Mucosa of stomach (tissue), 1 donor: ENCODE measurements around the gene SAA4.
"Not testable (repeated sequence)": the region's sequence is repeated elsewhere in the genome, so short reads cannot be mapped to it uniquely, and the experiment has no call there.

ENCODE experiments used
- H3K27me3 ChIP-seq: one replicate; pipeline ENCODE4 v1.7.0; 2013; ENCODE audit warnings: mild to moderate bottlenecking, low read length; ENCODE audit not compliant: control insufficient read depth, insufficient read depth
- H3K36me3 ChIP-seq: one replicate; pipeline ENCODE4 v1.7.0; 2013; ENCODE audit warnings: low read length; ENCODE audit not compliant: control insufficient read depth, insufficient read depth
- H3K4me1 ChIP-seq: one replicate; pipeline ENCODE4 v1.7.0; 2013; ENCODE audit warnings: mild to moderate bottlenecking, low read length; ENCODE audit not compliant: control insufficient read depth, insufficient read depth
- H3K4me3 ChIP-seq: one replicate; pipeline ENCODE4 v1.7.0; 2013; ENCODE audit warnings: low read length
- H3K9ac ChIP-seq: one replicate; pipeline ENCODE4 v1.7.0; 2013; ENCODE audit warnings: mild to moderate bottlenecking, low read length, moderate library complexity
- H3K9me3 ChIP-seq: one replicate; pipeline ENCODE4 v1.7.0; 2013; ENCODE audit warnings: mild to moderate bottlenecking, low read length, moderate library complexity; ENCODE audit not compliant: control insufficient read depth
- donor health status: Pancreatic carcinoma.

SAA4 gene

GRCh38 chr11:18264035-18264434 is 27.4 kb upstream of the SAA4 start:
- H3K4me1 ChIP-seq: no peaks in the 10 kb centered on the region
- no peak overlapping the region for H3K9ac ChIP-seq
- H3K36me3 ChIP-seq: no peaks in the 10 kb centered on the region
- no peak overlapping the region for H3K4me3 ChIP-seq
- H3K9me3 ChIP-seq: no peaks in the 10 kb centered on the region
- no peaks in the 10 kb centered on the region for H3K27me3 ChIP-seq

GRCh38 chr11:18262681-18263350 is 26.2 kb upstream of the SAA4 start:
- H3K4me1 ChIP-seq, H3K4me3 ChIP-seq, H3K9me3 ChIP-seq, H3K36me3 ChIP-seq, H3K9ac ChIP-seq, H3K27me3 ChIP-seq: not testable (repeated sequence)

GRCh38 chr11:18261721-18262120 is 25.1 kb upstream of the SAA4 start:
- no peaks in the 10 kb centered on the region for H3K9me3 ChIP-seq
- no peak overlapping the region for H3K9ac ChIP-seq
- no peak overlapping the region for H3K4me3 ChIP-seq
- H3K4me1 ChIP-seq: no peaks in the 10 kb centered on the region
- no peaks in the 10 kb centered on the region for H3K27me3 ChIP-seq
- no peaks in the 10 kb centered on the region for H3K36me3 ChIP-seq

GRCh38 chr11:18259259-18259658 is 22.7 kb upstream of the SAA4 start:
- Histone ChIP-seq H3K27me3 (no peaks in the 10 kb centered on the region), H3K4me3 (no peak overlapping the region), H3K4me1 (no peaks in the 10 kb centered on the region), H3K9me3 (no peaks in the 10 kb centered on the region), H3K9ac (no peak overlapping the region), H3K36me3 (no peaks in the 10 kb centered on the region)

- Histone ChIP-seq H3K4me3 (no peak overlapping the region), H3K4me1 (no peaks in the 10 kb centered on the region), H3K27me3 (no peaks in the 10 kb centered on the region), H3K9me3 (no peaks in the 10 kb centered on the region), H3K36me3 (no peaks in the 10 kb centered on the region), H3K9ac (no peak overlapping the region)
These were observed 18.3 kb upstream of the SAA4 start for GRCh38 chr11:18254781-18255361.

- Histone ChIP-seq H3K9me3 (no peaks in the 10 kb centered on the region), H3K4me3 (no peak overlapping the region), H3K36me3 (no peaks in the 10 kb centered on the region), H3K9ac (no peak overlapping the region), H3K4me1 (no peaks in the 10 kb centered on the region), H3K27me3 (no peaks in the 10 kb centered on the region)
These were observed 17.3 kb upstream of the SAA4 start for GRCh38 chr11:18253778-18254338.

GRCh38 chr11:18253233-18253632 is 16.6 kb upstream of the SAA4 start:
- H3K27me3 ChIP-seq: no peaks in the 10 kb centered on the region
- no peaks in the 10 kb centered on the region for H3K9me3 ChIP-seq
- no peaks in the 10 kb centered on the region for H3K4me1 ChIP-seq
- no peak overlapping the region for H3K4me3 ChIP-seq
- no peak overlapping the region for H3K9ac ChIP-seq
- H3K36me3 ChIP-seq: no peaks in the 10 kb centered on the region

- H3K4me1 ChIP-seq: peaks cover 9% of the 10 kb centered on the region
- no peak within 1 kb of the TSS for H3K4me3 ChIP-seq
- H3K27me3 ChIP-seq: no peaks in the 10 kb centered on the region
- H3K9ac ChIP-seq: no peak within 1 kb of the TSS
- H3K36me3 ChIP-seq: no peaks in the 10 kb centered on the region
- no peaks in the 10 kb centered on the region for H3K9me3 ChIP-seq
These were observed 12.0 kb upstream of the SAA4 start, which contains the start of gene SAA2 for GRCh38 chr11:18248561-18248960. SAA2 (minus strand) TSS chr11:18248668; CDS start chr11:18248011, 657 bp downstream.

- not testable (repeated sequence) for H3K9ac ChIP-seq, H3K4me3 ChIP-seq, H3K4me1 ChIP-seq, H3K36me3 ChIP-seq, H3K27me3 ChIP-seq, H3K9me3 ChIP-seq
These were observed 10.6 kb upstream of the SAA4 start for GRCh38 chr11:18247191-18247581.

GRCh38 chr11:18246379-18247190 is 10.0 kb upstream of the SAA4 start:
- H3K27me3 ChIP-seq, H3K4me3 ChIP-seq, H3K4me1 ChIP-seq, H3K36me3 ChIP-seq, H3K9ac ChIP-seq, H3K9me3 ChIP-seq: not testable (repeated sequence)

GRCh38 chr11:18245396-18245795 is 8.8 kb upstream of the SAA4 start:
- peaks cover 9% of the 10 kb centered on the region for H3K4me1 ChIP-seq
- no peaks in the 10 kb centered on the region for H3K9me3 ChIP-seq
- H3K27me3 ChIP-seq: no peaks in the 10 kb centered on the region
- no peak overlapping the region for H3K9ac ChIP-seq
- no peak overlapping the region for H3K4me3 ChIP-seq
- H3K36me3 ChIP-seq: no peaks in the 10 kb centered on the region

- H3K4me1 ChIP-seq: peaks cover 9% of the 10 kb centered on the region
- no peaks in the 10 kb centered on the region for H3K36me3 ChIP-seq
- H3K9me3 ChIP-seq: no peaks in the 10 kb centered on the region
- no peak overlapping the region for H3K9ac ChIP-seq
- H3K27me3 ChIP-seq: no peaks in the 10 kb centered on the region
- H3K4me3 ChIP-seq: no peak overlapping the region
These were observed 7.3 kb upstream of the SAA4 start for GRCh38 chr11:18243783-18244362.
